Breast epithelium (tissue), 4 donors: ENCODE data around the gene NFATC3. TPM values are rescaled to one million over a fixed set of nuclear protein-coding genes. Genes with fewer than 3 reads are reported as not detected.
A peak's percentile ranks its signal among the peaks of the same experiment; 100 is the strongest.

Experiments
- DNase-seq, 2 donors: peaks; one replicate each; pipeline ENCODE4 v3.0.0-alpha.2; 2019; ENCODE audit warnings: low spot score in 2 of 2
- H3K27ac ChIP-seq, 2 donors: fragments of 200-600 bp; sonication (generic) in 1 of 2; one replicate each; pipeline ENCODE4 v1.5.1; 2016 to 2019; ENCODE audit warnings: mild to moderate bottlenecking in 1 of 2
- H3K27me3 ChIP-seq, 2 donors: fragments of 200-600 bp; sonication (generic) in 1 of 2; one replicate each; pipeline versions ENCODE4 v1.5.1 to v1.6.0; 2017 to 2019; ENCODE audit warnings: control low read depth in 1 of 2, mild to moderate bottlenecking in 1 of 2
- H3K36me3 ChIP-seq: fragments of 200-600 bp; one replicate; pipeline ENCODE4 v1.5.1; 2019
- H3K4me1 ChIP-seq, 2 donors: fragments of 200-600 bp; sonication (generic); one replicate each; pipeline ENCODE4 v1.5.1; 2016 to 2019; ENCODE audit warnings: control low read depth in 1 of 2
- H3K4me3 ChIP-seq, 3 donors: fragments of 200-600 bp; sonication (generic); 1 replicate in 2 of 3; 2 replicates in 1 of 3; pipeline ENCODE4 v1.5.1; 2016 to 2019; ENCODE audit warnings: mild to moderate bottlenecking in 3 of 3, moderate library complexity in 2 of 3
- H3K9me3 ChIP-seq, 2 donors: fragments of 200-600 bp; sonication (generic) in 1 of 2; one replicate each; pipeline ENCODE4 v1.5.1; 2016 to 2019; ENCODE audit warnings: control low read depth in 1 of 2
- CTCF ChIP-seq, 3 donors: fragments of 450-650 bp; IDR thresholded peaks; one replicate each; pipeline ENCODE4 v1.5.1; 2016 to 2017; ENCODE audit warnings: antibody characterized with exemption in 3 of 3, mild to moderate bottlenecking in 3 of 3, moderate library complexity in 3 of 3
- POLR2A ChIP-seq: fragments of 450-650 bp; IDR thresholded peaks from one replicate; pipeline ENCODE4 v1.6.1; 2016; ENCODE audit warnings: antibody characterized with exemption, mild to moderate bottlenecking, moderate library complexity
- POLR2AphosphoS5 ChIP-seq, 3 donors: sonication (generic); formaldehyde crosslinking; IDR thresholded peaks; one replicate each; pipeline ENCODE4 v1.6.1; 2017; ENCODE audit warnings: antibody characterized with exemption in 3 of 3
- intact Hi-C: fragments of 100-400 bp; cut with DNase I; formaldehyde crosslinking; loops from one replicate; pipeline ENCODE4 v1.15.1; 2023; ENCODE audit warnings: low total_unique reads
- total RNA-seq, 3 donors: library from RNA; depleted of rRNA; stranded (reverse); fragments of >200 nt; gene quantifications; one replicate each; pipeline ENCODE4 v1.1.0, GENCODE V29; 2016

Gene NFATC3
- total RNA-seq, 3 donors from 2014 or later = 52.0 to 64.2 (median 60.6) TPM

- peak overlapping the region; percentile 56 to 99 for H3K27ac ChIP-seq
- H3K9me3 ChIP-seq = no peaks in the 10 kb centered on the region
- intact Hi-C loops = no loop called here
- no peak for DNase-seq
- no peak for TF ChIP-seq POLR2AphosphoS5 (IDR thresholded peaks at IDR 0.05)
- peaks cover under 1 to 4% of the 10 kb centered on the region in 2 donors for H3K4me1 ChIP-seq
- no peaks in the 10 kb centered on the region for H3K36me3 ChIP-seq
- H3K4me3 ChIP-seq = no peak overlapping the region
- no peaks in the 10 kb centered on the region for H3K27me3 ChIP-seq
These were observed 6.3 kb upstream of the NFATC3 start for GRCh38 chr16:68078701-68079375.

GRCh38 chr16:68079376-68079625 is 5.9 kb upstream of the NFATC3 start:
- peaks cover 4 to 5% of the 10 kb centered on the region in 2 donors for H3K4me1 ChIP-seq
- no peaks in the 10 kb centered on the region for H3K27me3 ChIP-seq
- no peak overlapping the region for H3K4me3 ChIP-seq
- TF ChIP-seq POLR2A = no peak
- no peak for TF ChIP-seq POLR2AphosphoS5 (IDR thresholded peaks at IDR 0.05)
- no peak for TF ChIP-seq CTCF (IDR thresholded peaks at IDR 0.05)
- peak overlapping the region; percentile 56 to 99 for H3K27ac ChIP-seq
- intact Hi-C loops = no loop called here
- DNase-seq = no peak
- H3K9me3 ChIP-seq = no peaks in the 10 kb centered on the region
- H3K36me3 ChIP-seq = no peaks in the 10 kb centered on the region

- Histone ChIP-seq H3K9me3 (no peaks in the 10 kb centered on the region), H3K4me3 (no peak overlapping the region), H3K36me3 (no peaks in the 10 kb centered on the region), H3K27ac (peak overlapping the region; percentile 56 to 99), H3K27me3 (no peaks in the 10 kb centered on the region), H3K4me1 (peaks cover 4 to 6% of the 10 kb centered on the region in 2 donors)
- intact Hi-C loops = loop anchor here (10.0 kb wide), 1 partner anchor 155 kb away; the partner anchor contains the start of gene ESRP2
- TF ChIP-seq POLR2A (no peak), CTCF (IDR thresholded peaks at IDR 0.05) (no peak), POLR2AphosphoS5 (IDR thresholded peaks at IDR 0.05) (peak in 1 of 3 donors; percentile 28)
- peak in 1 of 2 donors; percentile 50 for DNase-seq
These were observed 5.4 kb upstream of the NFATC3 start for GRCh38 chr16:68079626-68080344.

- no peaks in the 10 kb centered on the region for H3K9me3 ChIP-seq
- H3K27ac ChIP-seq = peak overlapping the region; percentile 94 to 99
- H3K36me3 ChIP-seq = no peaks in the 10 kb centered on the region
- intact Hi-C loops = loop anchor here (10.0 kb wide), 1 partner anchor 153 kb away; the partner anchor contains the start of gene ESRP2
- H3K4me1 ChIP-seq = peaks cover 4 to 6% of the 10 kb centered on the region in 2 donors
- H3K4me3 ChIP-seq = no peak overlapping the region
- DNase-seq = no peak
- TF ChIP-seq POLR2A = no peak
- no peak for TF ChIP-seq POLR2AphosphoS5 (IDR thresholded peaks at IDR 0.05)
- TF ChIP-seq CTCF (IDR thresholded peaks at IDR 0.05) = no peak
- no peaks in the 10 kb centered on the region for H3K27me3 ChIP-seq
These were observed 3.1 kb upstream of the NFATC3 start for GRCh38 chr16:68081861-68082628.

GRCh38 chr16:68082629-68083238 is 2.4 kb upstream of the NFATC3 start:
- peaks cover 4 to 9% of the 10 kb centered on the region in 2 donors for H3K4me1 ChIP-seq
- H3K27me3 ChIP-seq = no peaks in the 10 kb centered on the region
- intact Hi-C loops = loop anchor here (10.0 kb wide), 1 partner anchor 152 kb away; the partner anchor contains the start of gene ESRP2
- H3K27ac ChIP-seq = peak overlapping the region; percentile 94 to 99
- no peak overlapping the region for H3K4me3 ChIP-seq
- DNase-seq = no peak
- TF ChIP-seq POLR2AphosphoS5 (IDR thresholded peaks at IDR 0.05) = no peak
- no peak for TF ChIP-seq POLR2A
- no peak for TF ChIP-seq CTCF (IDR thresholded peaks at IDR 0.05)
- H3K9me3 ChIP-seq = no peaks in the 10 kb centered on the region
- no peaks in the 10 kb centered on the region for H3K36me3 ChIP-seq
